ENCODE measurements around the gene PAN3.
A peak's percentile ranks its signal among the peaks of the same experiment; 100 is the strongest.

PAN3 gene

GRCh38 chr13:28229522-28230411 lies 91.4 kb downstream of the PAN3 start:
- no peak for DNase-seq

GRCh38 chr13:28231642-28232041 lies 93.3 kb downstream of the PAN3 start:
- DNase-seq: no peak

GRCh38 chr13:28237944-28238343 lies 99.6 kb downstream of the PAN3 start:
- no peak for DNase-seq

GRCh38 chr13:28239374-28239773 lies 101.0 kb downstream of the PAN3 start:
- DNase-seq: peak; percentile 18 to 19

- no peak for DNase-seq
Observed at GRCh38 chr13:28245465-28245864, 107.1 kb downstream of the PAN3 start.

- no peak for DNase-seq
Observed at GRCh38 chr13:28246891-28247290, 108.5 kb downstream of the PAN3 start.

- DNase-seq: no peak
Observed at GRCh38 chr13:28248080-28248479, 109.7 kb downstream of the PAN3 start.

- DNase-seq: no peak
Observed at GRCh38 chr13:28250542-28250941, 112.2 kb downstream of the PAN3 start.

GRCh38 chr13:28251466-28251865 lies 113.1 kb downstream of the PAN3 start:
- DNase-seq: peak; percentile 44 to 54

- DNase-seq: no peak
Observed at GRCh38 chr13:28252547-28252946, 114.2 kb downstream of the PAN3 start.

- no peak for DNase-seq
Observed at GRCh38 chr13:28257305-28257704, 119.0 kb downstream of the PAN3 start.

GRCh38 chr13:28258417-28258816 lies 120.1 kb downstream of the PAN3 start:
- no peak for DNase-seq

GRCh38 chr13:28267497-28267896 lies 129.2 kb downstream of the PAN3 start:
- no peak for DNase-seq

GRCh38 chr13:28268800-28269223 lies 130.5 kb downstream of the PAN3 start:
- DNase-seq: peak; percentile 47 to 85

GRCh38 chr13:28271056-28271840 lies 132.9 kb downstream of the PAN3 start:
- peak; percentile 6 to 22 for DNase-seq

GRCh38 chr13:28273919-28274318 lies 135.6 kb downstream of the PAN3 start:
- DNase-seq: no peak

GRCh38 chr13:28282451-28282850 lies 144.1 kb downstream of the PAN3 start:
- DNase-seq: peak; percentile 44 to 48

- DNase-seq: no peak
Observed at GRCh38 chr13:28283600-28283999, 145.3 kb downstream of the PAN3 start.

GRCh38 chr13:28286263-28286662 lies 147.9 kb downstream of the PAN3 start:
- no peak for DNase-seq

GRCh38 chr13:28297341-28297740 lies 159.0 kb downstream of the PAN3 start:
- DNase-seq: no peak

GRCh38 chr13:28299916-28300315 lies 161.6 kb downstream of the PAN3 start:
- no peak for DNase-seq

GRCh38 chr13:28301839-28302238 lies 163.5 kb downstream of the PAN3 start:
- no peak for DNase-seq

GRCh38 chr13:28306325-28306724 lies 168.0 kb downstream of the PAN3 start:
- no peak for DNase-seq

GRCh38 chr13:28313579-28313978 lies 175.2 kb downstream of the PAN3 start:
- DNase-seq: peak; percentile 26 to 27

All from inflammatory macrophage (primary cell).